ENCODE measurements around the gene XKR3.
"Not testable (repeated sequence)": the region's sequence is repeated elsewhere in the genome, so short reads cannot be mapped to it uniquely, and the experiment has no call there.

XKR3 gene

DNA sequence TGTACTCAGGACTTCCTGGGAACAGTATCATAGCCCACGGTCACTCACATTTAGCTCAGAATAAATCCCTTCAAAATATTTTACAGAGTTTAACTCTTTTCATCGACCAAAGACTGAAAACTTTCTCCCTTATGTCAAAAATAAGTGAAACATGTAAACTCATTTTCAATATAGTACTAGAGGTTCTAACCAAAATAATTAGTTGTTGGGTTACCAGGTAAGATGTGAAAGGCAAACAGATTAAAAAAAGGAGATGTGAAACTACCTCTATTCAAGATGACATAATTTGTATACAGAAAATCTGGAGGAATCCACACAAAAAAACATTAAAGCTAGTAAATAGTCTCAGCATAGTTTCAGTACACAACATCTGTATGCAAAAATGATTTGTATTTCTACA lies 20.3 kb downstream of the XKR3 start:
- no peak for DNase-seq (ENCODE audit: low spot score)

GRCh38 chr22:16803255-16803917 lies 21.8 kb downstream of the XKR3 start:
- no peak for DNase-seq (ENCODE audit: low spot score)

GRCh38 chr22:16801571-16801970 lies 23.6 kb downstream of the XKR3 start:
- DNase-seq (ENCODE audit: low spot score) = no peak

DNA sequence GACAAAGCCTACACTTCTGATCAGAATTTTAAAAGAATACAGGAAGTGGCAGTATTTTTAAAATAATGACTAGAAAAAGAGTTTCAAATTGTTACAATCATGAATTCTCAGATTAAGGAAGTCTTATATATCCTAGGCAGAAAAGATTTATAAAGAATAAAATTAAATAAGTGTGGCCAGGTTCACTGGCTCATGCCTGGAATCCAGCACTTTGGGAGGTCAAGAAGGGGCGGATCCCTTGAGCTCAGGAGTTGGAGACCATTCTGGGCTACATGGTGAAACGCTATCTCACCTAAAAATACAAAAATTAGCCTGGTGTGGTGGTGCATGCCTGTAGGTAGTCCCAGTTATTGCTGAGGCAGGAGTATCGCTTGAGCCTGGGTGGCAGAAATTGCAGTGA lies 24.1 kb downstream of the XKR3 start:
- DNase-seq (ENCODE audit: low spot score) = no peak

DNA sequence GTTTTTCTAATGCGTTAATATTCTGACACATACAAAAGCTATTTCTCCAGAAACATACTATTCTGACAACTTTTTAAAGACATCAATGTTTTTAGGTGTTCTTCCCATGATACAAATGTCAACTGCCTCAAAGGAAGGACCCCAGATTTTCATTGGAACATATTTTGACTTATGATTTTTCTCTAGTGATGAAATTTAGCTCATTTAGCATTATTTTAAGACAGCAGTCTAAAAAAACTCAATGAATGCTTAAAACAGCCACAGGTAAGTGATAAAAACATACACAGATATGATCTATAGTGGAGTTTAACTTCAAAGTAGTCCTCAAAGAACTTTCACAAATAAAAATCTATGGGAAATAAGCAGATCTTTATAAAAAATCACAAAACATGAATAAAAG lies 24.9 kb downstream of the XKR3 start:
- no peak for DNase-seq (ENCODE audit: low spot score)

DNA sequence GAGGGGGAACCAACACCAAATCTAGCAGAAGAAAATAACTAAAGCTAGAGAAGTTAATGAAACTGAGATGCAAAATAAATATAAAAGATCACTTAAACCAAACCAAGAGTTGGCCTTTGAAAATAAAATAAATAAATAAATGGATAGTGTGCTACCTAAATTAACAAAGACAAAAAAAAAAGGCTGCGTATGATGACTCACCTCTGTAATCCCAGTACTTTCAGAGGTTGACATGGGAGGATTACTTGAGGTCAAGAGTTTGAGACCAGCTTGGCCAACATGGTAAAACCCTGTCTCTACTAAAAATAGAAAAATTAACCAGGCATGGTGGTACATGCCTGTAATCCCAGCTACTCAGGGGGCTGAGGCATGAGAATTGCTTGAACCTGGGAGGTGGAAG lies 29.7 kb downstream of the XKR3 start:
- not testable (repeated sequence) for DNase-seq (ENCODE audit: low spot score)

DNA sequence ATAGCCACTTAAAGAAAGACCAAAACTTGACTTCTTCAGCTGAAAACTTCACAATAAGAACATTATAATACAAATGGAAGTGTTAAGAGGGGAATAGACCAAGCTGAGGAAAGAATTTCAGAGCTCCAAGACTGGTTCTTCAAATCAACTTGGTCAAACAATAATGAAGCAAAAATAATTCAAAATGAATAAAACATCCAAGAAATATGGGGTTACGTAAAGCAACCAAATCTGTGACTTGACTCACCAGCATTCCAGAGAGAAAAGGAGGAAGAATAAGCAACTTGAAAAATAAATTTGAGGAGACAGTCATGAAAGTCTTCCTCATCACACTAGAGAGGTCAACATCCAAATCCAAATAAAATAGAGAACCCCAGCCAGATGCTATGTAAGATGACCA lies 31.4 kb downstream of the XKR3 start:
- no peak for DNase-seq (ENCODE audit: low spot score)

- no peak for DNase-seq (ENCODE audit: low spot score)
These were observed 35.2 kb downstream of the XKR3 start for GRCh38 chr22:16789860-16790493.

DNA sequence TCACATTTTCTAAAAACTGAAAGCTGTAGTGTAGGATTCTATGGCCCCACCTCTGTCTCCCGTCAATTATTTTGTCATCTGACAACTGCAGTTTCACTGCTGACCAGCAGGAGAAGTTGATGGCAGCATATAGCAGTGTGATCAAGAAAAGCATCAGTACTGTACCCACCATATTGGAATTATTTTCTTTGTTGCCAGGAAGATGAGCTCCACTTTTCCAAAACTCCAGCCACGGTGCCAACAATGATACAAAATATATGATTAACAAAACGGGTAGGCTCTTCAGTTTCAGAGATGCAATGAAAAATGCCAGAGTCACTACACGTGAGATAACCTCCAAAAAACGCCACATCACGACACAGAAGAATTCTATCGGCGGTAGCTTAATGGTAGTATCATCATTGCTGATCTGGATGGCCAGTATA lies 41.3 kb downstream of the XKR3 start:
- DNase-seq (ENCODE audit: low spot score) = no peak

GRCh38 chr22:16783453-16783852 lies 41.8 kb downstream of the XKR3 start:
- DNase-seq (ENCODE audit: low spot score) = no peak

DNA sequence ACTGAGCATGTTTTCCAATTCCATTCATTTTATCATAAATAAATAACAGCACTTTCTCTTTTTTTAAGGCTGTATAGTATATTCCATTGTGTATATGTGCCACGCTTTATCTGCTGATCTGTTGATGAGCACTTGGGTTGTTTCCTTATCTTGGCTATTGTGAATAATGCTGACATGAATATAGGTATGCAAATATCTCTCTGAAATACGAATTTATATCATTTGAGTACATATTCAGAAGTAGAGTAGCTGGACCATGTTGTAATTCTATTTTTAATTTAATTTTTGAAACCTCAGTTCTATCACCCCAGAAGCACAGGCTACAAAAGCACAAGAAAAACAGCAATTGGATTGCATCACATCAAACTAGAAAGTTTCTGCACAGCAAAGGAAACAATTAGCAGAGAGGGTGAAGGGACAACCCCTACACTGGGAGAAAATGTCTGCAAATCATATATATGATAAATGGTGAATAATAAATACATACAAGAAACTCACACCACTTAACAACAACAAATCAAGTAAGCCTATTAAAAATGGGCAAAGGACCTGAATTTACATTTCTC lies 43.4 kb downstream of the XKR3 start:
- no peak for DNase-seq (ENCODE audit: low spot score)

- no peak for DNase-seq (ENCODE audit: low spot score)
These were observed 44.0 kb downstream of the XKR3 start for GRCh38 chr22:16781074-16781763.

GRCh38 chr22:16777284-16777924 lies 47.8 kb downstream of the XKR3 start:
- no peak for DNase-seq (ENCODE audit: low spot score)

DNA sequence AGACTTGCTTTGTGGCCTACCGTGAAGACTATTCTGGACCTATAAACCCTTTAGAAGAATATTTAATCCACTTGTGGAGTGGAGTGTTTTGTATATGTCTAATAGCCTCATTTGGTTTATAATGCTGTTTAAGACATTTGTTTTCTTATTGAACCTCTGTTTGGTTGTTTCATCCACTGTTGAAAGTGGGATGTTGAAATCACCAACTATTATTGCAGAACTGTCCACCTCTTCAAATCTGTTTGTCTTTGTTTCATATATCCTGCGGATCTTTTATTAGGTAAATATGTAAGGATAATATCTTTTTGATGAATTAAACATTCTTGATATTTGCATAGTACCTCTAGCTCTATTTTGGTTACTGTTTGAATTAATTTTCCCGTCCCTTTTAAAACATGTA lies 49.1 kb downstream of the XKR3 start:
- DNase-seq (ENCODE audit: low spot score) = no peak

DNA sequence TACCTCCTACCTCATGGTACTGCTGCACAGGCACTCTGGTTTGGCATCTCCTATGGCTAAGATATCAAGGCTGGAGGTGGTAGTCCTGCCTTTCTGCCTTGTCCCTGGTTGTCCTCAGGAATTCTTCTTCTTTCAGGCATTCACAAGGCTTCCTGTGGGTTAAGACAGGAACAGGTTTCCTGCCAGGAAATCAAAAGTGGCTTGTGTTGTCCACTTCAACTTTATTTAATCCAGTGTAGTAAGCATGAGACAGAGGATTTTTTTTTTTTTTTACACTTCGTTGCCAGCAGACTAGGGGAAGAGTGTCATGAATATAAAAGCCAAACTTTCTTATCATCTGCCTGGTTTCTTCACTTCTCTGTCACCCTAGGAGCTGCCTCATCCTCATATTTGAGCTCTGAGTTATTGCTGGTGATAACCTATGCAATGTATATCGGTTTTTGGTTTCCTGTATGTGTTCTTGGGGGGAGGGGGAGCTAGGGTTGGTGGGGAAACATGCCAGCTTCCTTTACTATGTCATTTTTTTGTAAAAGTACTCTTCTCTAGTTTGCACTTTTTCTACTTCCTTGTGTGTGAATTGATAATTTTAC lies 50.2 kb downstream of the XKR3 start:
- no peak for DNase-seq (ENCODE audit: low spot score)

DNA sequence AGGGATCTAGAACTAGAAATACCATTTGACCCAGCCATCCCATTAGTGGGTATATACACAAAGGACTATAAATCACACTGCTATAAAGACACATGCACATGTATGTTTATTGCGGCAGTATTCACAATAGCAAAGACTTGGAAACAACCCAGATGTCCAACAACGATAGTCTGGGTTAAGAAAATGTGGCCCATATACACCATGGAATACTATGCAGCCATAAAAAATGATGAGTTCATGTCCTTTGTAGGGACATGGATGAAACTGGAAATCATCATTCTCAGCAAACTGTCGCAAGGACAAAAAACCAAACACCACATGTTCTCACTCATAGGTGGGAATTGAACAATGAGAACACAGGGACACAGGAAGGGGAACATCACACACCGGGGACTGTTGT lies 53.6 kb downstream of the XKR3 start:
- DNase-seq (ENCODE audit: low spot score) = not testable (repeated sequence)

DNA sequence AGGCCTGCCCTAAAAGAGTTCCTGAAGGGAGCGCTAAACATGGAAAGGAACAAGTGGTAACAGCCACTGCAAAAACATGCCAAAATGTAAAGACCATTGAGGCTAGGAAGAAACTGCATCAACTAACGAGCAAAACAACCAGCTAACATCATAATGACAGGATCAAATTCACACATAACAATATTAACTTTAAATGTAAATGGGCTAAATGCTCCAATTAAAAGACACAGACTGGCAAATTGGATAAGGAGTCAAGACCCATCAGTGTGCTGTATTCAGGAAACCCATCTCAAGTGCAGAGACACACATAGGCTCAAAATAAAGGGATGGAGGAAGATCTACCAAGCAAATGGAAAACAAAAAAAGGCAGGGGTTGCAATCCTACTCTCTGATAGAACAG lies 57.3 kb downstream of the XKR3 start:
- not testable (repeated sequence) for DNase-seq (ENCODE audit: low spot score)

- DNase-seq (ENCODE audit: low spot score) = not testable (repeated sequence)
These were observed 63.0 kb downstream of the XKR3 start for GRCh38 chr22:16762224-16762623.

DNA sequence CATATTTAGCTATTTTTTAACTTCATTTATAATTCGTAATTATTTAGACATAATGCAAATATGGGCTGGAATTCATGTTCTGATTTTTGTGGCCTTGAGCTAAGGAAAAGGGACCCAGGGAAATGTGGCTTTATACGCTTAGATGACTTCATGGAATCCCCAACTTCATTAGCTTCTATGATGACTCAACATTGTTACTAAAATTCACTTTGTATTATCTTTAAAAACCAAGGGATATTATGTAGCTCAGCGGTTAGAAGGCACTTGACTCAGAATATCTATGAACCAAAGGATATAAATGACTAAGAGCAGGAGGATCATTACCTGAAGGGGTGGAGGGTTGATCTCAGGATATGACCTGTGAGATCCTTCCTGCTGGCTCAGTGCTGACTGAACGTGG lies 64.8 kb downstream of the XKR3 start:
- DNase-seq (ENCODE audit: low spot score) = not testable (repeated sequence)

GRCh38 chr22:16749282-16749681 lies 75.9 kb downstream of the XKR3 start:
- not testable (repeated sequence) for DNase-seq (ENCODE audit: low spot score)

- not testable (repeated sequence) for DNase-seq (ENCODE audit: low spot score)
These were observed 76.9 kb downstream of the XKR3 start for GRCh38 chr22:16748160-16748929.

Measured in CD4-positive, alpha-beta T cell treated with Interleukin-6 at 100 ng/mL for 8 hours (primary cell).